ENCODE measurements around the gene RBMY1D.
"Not testable (repeated sequence)": the region's sequence is repeated elsewhere in the genome, so short reads cannot be mapped to it uniquely, and the experiment has no call there.

RBMY1D gene

DNA sequence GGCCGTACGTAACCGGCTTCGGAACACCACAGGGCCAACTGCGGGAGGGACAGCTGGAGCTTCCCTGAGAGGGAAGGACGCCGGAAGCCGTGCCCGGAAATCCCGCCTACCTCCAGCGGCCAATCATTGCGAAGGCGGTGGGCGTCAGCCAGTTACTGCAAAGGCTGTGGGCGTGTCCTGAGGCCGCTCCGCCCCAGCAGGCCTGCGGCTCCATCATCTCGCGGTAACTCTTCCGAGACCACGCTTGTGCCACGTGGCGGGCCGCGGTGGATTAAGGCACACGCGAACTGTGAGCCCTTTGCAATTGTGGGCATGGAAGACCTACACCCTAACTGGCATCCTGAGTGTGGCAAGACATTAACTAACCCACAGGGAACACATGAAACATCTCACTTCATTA is at the start of gene RBMY1D:
Gene RBMY1D, minus strand, starts transcription at position 101 of the 400 bp plus-strand sequence. CDS start 2,013 bp downstream, outside the sequence.
- DNase-seq, result not testable (repeated sequence)

DNA sequence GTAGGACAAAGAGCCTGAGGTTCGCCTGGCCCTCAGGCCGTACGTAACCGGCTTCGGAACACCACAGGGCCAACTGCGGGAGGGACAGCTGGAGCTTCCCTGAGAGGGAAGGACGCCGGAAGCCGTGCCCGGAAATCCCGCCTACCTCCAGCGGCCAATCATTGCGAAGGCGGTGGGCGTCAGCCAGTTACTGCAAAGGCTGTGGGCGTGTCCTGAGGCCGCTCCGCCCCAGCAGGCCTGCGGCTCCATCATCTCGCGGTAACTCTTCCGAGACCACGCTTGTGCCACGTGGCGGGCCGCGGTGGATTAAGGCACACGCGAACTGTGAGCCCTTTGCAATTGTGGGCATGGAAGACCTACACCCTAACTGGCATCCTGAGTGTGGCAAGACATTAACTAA is 23.6 kb upstream of the RBMY1D start, which contains the start of gene RBMY1E:
Gene RBMY1E, minus strand, starts transcription at position 101 of the 400 bp plus-strand sequence. CDS start 1,978 bp downstream, outside the sequence.
- not testable (repeated sequence) for DNase-seq

GRCh38 chrY:21869407-21870076 is 24.8 kb downstream of the RBMY1D start:
- not testable (repeated sequence) for DNase-seq

DNA sequence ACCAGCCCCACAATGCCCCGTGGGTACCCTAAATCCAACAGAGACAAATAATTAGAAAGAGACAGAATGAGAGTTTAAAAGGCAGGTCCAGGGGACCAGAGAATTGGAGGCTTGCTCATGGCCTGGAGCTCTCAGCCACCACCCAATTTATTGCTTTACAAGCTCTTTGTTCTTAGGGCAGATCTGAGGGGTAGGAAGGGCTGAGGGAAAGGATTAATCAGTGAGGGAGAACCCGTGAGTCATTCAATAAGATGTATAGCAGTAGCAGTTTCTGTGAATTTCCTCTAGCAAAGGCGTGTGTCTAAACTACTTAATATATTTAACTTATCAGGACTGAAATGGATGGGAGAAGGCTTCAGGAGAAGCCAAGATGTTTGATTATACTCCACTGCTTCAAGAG is 48.8 kb downstream of the RBMY1D start:
- no peak for DNase-seq

- DNase-seq, result no peak
Observed at GRCh38 chrY:21842090-21842489, 52.2 kb downstream of the RBMY1D start.

DNA sequence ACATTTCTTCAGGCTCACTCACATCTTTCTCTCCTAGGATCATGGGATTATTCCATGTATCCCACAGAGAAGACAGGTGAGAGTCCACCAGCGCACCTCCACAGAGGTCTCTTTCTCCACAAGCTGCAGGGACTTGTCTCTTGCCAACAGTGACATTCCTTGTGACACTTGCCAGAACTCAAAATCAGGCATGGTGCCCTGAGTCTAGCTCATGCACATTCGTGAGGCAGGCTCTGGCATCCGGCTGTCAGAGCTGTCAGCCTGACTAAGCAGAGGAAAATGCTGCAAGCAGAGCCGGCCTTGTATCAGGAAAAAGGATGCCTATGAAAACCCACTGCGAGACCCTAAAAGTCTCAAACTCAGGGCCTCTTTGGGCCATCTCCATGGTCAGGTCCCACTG is 54.8 kb downstream of the RBMY1D start:
- DNase-seq, result no peak

- DNase-seq, result no peak
Observed at GRCh38 chrY:21836343-21836742, 58.0 kb downstream of the RBMY1D start.

DNA sequence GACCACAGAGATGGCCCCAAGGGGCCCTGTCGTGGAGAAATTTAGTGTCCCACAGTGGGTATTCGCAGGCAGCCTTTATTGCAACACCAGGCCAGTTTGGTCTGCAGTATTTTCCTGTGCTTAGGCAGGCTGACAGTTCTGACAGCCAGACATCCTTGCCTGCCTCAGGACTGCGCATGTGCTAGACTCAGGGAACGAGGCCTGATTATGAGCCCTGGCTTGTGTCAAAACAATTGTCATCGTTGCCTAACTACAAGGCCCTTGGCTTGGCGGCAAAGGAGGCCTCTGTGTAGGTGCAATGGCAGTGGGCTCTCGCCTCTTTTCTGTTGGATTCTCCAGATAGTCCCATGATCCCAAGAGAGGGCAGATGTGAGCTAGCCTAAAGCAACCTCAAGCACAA is 59.3 kb downstream of the RBMY1D start:
- no peak for DNase-seq

All from NCI-H2171 treated with DMSO at 0.1 percent for 48 hours (cell line).